Stimulated activated CD4-positive, alpha-beta T cell treated with anti-CD3 and anti-CD28 coated beads, TNF-alpha, amount 100 ng/mL, for 4 hours (primary cell): ENCODE measurements around the gene BUB1.
"Not testable (repeated sequence)": the region's sequence is repeated elsewhere in the genome, so short reads cannot be mapped to it uniquely, and the experiment has no call there.

Source experiments
- DNase-seq, 3 experiments: peaks; one replicate each; pipeline ENCODE4 v3.0.0-alpha.2; 2020; ENCODE audit warnings: low read depth in 3 of 3

Gene BUB1

DNA sequence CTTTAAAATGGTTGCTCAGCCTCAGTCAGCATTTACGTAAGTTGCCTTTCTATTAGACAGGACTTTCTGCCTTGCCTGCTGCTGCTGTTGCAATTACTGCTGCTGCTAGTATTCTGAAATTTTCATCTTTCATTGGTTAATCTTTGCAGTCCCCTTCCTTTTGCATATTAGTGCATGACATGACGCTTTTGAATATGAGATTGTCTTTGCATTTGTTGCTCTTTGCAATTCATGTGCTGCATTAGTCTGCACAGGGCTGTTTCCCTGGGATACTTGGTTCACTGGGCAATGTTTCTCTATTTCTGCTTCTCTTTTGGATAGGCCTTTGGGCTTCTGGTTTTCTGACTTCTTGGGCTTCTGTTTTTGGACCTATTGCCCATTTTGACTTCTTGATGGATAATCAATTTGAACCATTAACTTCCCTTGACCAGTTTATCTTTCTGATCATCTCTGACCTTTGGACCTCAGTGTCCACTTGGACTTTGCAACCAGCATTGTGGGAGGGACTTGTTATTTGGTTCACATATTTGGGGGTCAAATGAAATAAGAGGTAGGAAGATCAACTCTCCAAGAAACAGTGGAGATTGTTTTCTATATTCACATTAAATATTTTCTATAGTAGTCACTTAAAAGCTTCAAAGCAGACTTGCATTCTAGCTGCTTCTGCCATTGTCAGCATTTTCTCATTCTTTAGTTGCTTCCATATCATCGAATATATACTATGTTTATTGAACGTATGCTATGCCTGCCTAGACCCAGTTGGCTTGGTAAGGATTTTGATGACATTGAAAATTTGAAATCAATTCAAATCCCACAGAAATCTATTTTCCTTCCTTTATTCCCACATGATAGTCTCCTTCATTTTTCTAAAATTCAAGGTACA, 12.5 kb upstream of the BUB1 start:
- no peak for DNase-seq

DNA sequence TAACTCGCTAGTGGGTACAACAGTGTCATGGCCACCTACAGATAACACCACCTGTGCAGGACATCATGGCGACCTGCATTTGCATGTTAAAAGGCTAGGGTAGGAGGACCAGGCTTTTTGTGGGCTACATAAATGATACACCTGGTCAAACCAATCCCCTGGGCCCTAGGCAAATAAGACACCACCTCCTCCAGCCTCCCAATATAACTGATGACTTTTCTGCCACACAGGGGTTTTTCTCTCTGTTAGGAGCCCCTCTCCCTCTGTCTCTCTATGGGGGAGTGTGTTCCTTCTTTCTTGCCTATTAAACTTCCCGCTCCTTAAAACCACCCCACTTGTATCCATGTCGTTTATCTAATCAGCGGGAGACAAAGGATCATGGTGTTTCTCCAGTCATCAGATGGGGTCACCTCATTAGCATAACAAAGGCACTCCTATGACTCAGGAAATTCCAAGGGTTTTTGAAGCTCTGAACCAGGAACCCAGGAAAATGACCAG, 10.8 kb upstream of the BUB1 start:
- DNase-seq = no peak

DNA sequence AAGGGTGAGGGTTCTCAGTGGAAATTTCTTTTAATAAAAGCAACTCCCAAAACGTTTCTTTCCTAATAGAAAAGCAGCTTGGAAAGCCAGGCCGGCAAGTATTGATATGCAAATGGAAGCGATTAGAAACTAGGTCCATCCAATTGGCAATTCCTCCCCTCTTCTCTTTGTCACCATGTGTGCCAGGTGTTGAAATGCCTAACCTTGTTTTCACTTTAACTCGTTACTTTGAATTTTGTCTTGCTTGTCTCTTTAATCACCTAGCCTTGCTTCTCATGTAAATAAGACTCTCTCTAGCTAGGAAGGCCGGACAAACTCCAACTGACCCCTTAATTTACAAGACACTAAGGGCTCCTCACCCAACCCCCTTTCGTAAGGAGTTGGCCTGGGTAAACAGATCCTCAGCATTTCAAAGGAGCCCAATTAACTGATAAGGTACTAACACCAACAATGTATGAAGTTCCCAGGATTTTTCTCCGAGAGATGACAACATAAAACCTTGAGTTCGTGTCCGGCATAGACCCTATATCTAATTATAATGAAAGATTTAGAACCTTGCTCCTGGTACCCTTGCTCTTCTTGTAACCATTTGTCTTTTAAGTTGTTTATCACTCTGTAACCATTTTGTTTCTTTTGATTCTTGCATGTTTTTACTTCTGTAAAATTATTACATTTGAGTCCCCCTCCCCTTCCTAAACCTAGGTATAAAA, 10.1 kb upstream of the BUB1 start:
- not testable (repeated sequence) for DNase-seq

DNA sequence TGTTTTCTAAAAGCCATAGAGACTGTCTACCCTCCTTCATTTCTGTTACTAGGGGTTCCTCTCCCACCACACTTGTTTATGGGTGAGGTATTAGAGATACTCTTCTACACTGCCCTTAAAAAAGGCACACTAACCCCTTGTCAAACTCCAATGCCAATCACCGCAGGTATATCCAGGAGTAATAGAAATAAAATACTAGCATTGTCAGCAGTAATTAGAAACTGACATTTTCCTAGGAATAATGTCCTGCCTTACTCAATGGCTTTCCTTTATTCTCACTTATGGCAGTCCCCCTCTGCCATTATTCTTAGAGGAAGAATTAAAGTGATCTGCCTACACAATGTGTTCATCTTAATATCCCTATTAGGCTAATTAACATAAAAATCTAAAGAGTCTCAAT, 5.0 kb upstream of the BUB1 start:
- no peak for DNase-seq

DNA sequence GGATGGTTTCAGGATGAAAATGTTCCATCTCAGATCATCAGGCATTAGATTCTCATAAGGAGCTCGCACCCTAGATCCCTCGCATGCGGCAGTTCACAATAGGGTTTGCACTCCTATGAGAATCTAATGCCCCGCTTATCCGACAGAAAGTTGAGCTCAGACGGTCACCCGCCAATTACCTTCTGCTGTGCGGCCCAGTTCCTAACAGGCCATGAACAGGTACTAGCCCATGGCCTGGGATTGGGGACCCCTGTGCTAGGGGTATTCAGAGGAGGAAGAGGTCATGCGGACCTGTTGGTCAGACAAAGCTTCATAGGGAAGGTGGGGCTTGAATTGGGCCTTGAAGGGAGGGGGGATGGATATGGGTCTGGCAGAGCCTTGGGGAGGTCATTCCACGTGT, 4.4 kb upstream of the BUB1 start:
- no peak for DNase-seq

DNA sequence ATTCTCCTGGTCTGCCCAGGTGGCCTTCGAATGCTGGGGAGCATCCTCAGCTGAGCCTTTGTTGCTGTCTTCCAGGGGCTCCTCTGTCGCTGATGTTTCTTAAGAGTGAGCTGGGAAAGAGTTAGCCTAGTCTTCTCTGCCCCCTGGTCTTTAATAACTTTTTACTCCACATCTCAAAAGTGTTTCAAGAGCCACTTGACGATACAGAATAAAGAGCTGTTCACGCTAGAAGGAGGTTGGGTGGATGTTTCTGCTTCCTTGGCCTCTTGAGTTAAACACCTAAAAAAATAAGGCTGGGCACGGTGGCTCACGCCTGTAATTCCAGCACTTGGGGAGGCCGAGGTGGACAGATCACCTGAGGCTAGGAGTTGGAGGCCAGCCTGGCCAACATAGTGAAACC, 2.8 kb upstream of the BUB1 start:
- DNase-seq = no peak

DNA sequence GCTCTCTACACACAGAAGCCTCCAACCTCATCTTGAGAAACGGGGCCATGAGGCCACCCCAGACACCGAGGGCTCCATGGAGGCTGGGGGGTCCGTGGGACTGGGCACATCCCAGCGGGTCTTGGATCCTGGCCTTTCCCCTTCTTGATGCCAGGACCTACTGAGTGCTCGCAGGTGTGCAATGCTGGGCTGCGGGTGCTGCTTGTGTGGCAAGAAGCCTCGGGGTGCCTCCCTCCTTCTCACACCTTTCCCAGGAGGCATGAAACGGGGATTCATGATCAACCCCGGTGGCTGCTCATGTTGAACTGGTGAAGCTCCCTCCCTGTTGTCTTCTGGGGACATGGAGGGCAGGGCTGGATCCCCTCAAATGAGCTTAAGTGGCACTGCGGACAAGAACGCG, 2.0 kb upstream of the BUB1 start:
- no peak for DNase-seq

DNA sequence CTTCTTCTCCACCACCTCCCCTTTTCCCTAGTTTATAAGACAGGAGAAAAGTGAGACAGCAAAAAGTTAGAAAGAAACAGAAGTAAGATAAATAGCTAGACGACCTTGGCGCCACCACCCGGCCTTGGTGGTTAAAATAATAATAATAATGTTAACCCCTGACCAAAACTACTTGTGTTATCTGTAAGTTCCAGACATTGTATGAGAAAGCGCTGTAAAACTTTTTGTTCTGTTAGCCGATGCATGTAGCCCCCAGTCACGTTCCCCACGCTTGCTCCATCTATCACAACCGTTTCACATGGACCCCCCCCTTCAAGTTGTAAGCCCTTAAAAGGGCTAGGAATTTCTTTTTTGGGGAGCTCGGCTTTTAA, 1.5 kb upstream of the BUB1 start:
- DNase-seq = no peak

DNA sequence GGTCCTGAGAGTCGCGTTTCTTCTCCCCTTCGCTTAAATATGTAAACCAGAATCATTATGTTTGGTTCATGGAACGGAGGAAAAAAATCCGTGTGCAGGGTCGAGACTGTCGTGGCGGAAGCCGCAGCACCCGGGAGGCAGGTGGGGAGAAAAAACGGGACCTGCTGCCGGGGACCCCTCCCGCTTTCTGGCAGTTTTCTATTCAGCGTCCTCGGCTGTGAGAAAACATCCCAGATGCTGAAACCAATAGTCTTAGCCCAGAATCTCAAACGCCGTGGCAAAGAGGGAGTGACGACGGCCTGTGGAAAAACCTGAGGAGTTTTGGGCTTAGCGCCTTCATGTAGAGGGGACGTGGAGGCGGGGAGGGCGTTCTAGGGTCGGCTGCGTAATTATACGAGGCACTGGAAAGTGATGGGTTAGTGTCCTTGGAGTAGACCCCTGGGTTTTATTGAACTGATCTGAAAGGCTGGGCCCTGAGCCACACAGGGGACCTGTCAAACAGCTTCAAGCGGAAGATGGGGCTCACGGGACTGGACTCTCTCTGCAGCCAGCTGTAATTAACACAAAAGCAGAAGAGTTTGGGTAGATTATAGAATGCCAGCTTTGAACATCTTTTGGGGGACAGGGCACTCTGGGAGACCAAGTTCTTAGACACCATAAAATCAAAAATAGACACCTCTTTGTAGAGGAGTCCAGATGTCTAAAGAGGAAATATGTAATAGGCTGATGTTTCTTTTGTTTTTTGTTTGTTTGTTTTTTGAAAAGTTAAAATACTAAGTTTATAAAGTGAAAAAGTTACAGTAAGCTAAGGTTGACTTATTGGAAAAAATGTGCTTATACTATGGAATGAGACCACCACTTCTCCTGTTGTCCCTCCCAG, 834 bp upstream of the BUB1 start:
- no peak for DNase-seq

DNA sequence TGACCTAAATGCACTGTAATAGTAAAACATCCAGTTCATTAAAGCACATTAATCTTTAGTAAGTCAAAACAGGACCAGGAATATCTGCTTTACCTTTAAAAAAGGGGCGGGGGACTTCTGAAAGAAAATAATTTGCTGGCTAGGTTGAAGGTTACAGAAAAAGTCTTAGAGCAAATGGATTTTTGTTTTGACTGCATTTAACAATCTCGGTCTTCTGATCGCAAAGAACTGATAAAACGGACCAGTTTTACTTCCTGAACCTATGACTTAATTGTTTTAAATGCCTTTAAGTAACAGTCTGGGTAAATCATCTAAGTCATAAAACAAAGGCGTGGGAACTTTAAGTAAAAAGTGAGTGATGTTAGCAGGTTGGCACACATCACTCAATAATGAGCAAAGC, 783 bp downstream of the BUB1 start:
- no peak for DNase-seq

DNA sequence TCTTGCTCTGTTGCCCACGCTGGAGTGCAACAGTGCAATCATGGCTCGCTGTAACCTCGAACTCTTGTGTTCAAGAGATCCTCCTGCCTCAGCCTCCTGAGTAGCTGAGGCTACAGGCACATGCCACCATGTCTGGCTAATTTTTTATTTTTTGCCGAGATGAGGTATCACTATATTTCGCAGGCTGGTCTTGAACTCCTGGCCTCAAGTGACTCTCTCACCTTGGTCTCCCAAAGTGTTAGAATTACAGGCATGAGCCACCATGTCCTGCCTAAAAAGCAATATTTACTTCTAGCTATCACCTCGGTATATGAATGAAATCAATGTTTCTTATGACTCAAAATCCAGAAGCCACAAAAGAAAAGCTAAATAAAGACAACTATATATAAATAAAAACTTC, 2.2 kb downstream of the BUB1 start:
- DNase-seq = no peak

DNA sequence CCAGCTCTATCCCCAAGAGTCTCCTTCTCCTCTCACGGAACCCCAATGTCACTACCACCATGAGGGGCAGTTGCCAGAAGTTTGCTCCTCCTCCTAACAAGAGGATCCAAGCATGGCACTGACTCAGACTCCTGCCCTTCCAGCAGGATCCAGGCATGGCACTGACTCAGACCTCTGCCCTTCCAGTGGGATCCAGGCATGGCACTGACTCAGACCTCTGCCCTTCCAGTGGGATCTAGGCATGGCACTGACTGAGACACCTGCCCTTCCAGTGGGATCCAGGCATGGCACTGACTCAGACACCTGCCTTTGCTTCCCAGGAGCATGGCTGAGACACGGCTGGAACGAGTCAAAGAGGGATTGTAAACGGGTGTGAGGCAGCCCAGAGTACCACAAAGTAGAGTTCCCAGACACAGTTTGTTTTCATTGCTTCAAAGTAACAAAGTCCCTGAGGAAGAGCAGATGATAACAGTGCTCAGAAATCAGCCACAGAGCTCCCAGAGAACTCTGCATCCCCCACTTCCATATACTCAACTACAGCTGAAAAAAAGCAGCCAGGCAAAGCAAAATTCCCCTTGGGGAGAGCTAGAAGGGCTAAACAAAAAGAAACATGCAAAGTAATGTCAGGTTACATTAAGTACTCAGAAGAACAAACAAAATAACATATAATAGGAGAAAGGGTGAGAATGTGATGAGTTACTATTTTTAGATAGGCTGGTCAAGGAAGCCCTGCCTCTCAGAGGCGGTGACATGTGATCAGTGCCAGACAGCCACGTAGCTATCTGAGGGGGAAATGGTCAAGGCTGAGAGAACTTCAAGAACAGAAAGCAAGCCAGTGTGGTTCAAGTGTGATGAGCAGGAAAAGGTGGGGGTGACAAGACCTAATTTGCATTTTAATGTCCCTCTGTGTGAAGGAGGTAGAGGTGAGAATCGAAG, 3.0 kb downstream of the BUB1 start:
- DNase-seq = no peak

DNA sequence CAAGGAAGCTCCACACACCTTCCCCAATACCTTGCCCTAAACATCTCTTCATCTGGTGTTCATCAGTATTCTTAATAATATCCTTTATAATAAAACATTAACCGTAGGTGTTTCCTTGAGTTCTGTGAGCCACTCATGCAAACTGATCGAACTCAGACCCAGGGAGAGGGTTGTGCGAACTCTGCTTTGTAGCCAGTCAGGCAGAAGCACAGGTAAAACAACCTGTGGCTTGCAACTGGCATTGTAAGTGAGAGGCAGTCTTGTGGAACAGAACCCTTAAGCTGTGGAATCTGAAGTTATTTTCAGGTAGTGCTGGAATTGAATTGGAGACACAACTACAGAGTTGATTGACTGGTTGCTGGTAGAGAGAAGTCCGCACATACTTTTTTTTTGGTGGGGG, 4.7 kb downstream of the BUB1 start:
- no peak for DNase-seq

DNA sequence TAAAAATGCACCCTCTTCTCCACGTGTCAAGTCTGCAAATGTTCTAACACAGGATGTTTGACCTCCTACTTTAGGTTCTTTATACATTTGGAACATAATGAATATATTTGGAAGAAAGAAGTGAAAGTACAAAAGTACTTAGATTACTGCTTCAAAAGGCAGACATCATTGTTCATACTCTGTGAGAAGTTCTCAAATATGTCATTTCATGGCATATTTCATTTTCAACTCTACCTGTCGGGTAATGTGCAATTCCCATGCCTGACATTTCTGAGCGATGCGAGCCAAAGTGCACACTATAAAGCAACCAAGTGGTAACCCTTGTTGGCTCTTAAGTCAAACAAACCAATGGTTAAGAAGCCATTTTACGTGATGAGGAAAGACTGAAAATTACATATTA, 7.0 kb downstream of the BUB1 start:
- DNase-seq = no peak

DNA sequence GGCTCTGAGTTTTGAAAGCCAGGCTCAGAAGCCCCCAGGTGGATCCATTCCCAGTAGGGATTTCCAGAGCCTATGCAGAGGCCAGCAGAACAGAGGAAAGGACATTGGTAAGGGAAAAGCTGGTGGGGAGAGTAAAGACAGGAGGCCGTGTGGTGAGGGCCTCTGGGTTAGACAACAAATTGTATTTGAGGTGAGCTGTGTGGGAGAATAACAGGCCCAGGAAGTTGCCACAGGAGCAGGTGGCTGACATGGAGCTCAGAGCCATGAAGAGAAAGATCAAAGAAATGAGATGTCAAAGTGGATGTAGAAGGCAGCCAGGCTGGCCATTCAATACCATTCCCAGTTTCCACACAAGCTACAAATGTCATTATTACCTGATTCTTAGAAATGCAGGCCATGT, 8.8 kb downstream of the BUB1 start:
- DNase-seq = no peak

DNA sequence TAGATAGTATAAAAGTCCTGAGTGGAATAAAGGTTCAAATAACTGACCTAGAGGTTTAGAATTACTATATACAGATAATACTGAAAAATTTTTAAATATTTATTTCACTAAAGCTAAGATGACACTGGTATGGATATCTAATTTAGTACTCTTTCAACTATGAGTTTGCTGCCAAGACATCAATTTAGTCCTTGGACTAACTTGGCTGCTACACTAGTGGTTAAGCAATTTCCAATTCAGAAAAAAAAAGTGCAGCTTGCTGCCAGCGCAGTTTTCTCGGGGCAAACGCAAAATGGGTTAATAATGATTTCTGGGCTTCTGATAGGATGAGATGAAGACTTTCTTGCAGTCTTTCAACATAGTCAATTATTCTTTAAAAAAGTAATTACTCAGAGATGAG, 10.8 kb downstream of the BUB1 start:
- DNase-seq = no peak

DNA sequence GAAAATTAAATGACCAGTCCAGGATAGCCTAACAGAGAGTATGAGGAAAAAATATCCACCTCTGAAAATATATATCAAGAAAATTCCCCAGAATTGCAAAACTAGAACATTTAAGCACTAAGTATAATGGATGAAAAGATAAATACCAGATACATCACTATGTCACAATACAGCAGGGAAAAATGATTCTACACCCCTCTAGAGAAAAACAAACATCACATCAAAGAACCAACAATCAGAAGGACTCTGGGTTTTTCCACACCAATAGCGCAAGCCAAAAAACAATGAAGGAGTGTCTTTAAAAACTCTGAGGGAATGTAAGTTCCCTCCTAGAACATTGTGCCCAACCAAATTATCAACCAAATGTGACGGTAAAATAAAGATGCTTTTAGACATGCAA, 13.7 kb downstream of the BUB1 start:
- DNase-seq = no peak

DNA sequence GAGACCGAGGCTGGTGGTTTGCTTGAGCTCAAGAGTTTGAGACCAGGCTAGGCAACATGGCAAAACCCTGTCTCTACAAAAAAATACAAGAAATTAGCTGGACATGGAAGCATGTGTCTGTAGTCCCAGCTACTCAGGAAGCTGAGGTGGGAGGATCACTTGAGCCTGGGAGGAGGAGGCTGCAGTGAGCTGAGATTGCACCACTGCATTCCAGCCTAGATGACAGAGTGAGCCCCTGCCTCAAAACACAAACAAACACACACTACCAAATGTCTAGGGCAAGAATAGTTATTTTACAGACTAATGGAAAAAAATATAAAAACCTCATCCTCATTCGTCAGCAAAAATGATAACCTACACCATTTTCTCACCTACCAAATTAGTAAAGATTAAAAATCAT, 15.3 kb downstream of the BUB1 start:
- DNase-seq = no peak

DNA sequence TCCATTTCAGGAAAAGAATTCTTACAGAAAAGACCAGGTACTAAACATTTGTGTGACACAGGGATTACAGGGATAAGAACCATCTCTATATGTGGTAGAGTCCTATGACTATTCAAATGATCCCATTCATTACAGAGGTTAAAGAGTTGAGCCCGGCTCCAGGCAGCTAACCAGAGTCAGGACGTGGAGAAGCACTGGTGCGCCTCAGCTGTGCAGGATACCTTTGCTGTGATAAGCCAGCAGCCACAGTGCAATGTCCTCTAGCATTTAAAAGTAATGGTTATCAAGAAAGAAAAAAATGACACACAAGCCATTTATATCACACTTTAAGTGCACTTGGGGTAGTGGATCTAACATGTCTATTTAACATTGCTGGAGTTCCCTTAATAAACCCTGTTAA, 17.3 kb downstream of the BUB1 start:
- DNase-seq = no peak

DNA sequence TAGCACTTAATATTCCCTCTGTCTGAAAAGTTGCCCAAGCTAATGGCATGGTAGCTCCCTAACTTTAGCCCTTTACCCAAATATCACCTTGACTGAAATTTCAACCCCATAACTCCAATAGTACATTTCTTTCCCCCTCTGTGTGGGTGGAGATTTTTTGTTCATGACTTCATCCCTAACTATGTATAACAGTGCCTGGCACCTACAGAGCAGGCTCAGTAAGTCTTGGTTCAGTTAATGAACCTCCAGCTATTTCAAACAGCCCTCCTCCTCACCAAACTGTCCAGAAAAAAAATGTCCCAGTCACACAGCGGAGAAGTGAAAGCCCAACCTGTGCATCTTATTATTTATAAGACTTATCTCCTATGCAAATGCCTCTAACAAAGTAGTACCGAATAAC, 18.6 kb downstream of the BUB1 start:
- no peak for DNase-seq

DNA sequence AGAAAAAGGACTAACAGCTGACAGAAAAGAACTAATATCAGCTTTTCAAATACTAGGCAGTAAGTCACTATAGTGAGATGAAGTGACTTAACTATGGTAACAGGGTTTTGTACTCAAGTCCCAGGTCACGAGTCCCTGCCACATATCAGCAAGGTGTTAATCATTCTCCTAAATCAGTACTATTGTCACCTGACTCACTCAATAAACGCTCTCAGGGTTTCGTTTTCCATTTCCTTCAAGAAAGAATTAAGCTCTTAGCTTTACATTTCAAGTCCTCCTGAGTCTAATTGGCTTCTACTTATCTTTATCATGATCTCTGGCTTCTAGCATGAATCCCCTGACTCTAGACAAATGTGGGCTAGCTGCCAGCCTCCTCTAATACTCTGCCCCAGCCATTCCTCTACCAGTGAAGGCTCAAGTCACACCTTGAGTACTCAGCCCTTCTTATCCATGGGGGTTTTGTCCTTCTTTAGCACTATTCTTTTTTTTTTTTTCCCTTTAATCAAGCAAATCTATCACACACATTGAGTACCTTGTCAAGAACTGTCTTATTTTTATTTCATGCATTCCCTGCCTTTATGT, 20.0 kb downstream of the BUB1 start:
- no peak for DNase-seq
